ENCODE measurements around the gene COX20. TPM values are rescaled to one million over a fixed set of nuclear protein-coding genes. Genes with fewer than 3 reads are reported as not detected.

COX20 gene
- total and polyA plus RNA-seq, 10 of the 15 experiments (the other 5 are each of a cell fraction or from before 2014, with no cell fraction given), result 22.8 to 112 (median 52.7) TPM

DNA sequence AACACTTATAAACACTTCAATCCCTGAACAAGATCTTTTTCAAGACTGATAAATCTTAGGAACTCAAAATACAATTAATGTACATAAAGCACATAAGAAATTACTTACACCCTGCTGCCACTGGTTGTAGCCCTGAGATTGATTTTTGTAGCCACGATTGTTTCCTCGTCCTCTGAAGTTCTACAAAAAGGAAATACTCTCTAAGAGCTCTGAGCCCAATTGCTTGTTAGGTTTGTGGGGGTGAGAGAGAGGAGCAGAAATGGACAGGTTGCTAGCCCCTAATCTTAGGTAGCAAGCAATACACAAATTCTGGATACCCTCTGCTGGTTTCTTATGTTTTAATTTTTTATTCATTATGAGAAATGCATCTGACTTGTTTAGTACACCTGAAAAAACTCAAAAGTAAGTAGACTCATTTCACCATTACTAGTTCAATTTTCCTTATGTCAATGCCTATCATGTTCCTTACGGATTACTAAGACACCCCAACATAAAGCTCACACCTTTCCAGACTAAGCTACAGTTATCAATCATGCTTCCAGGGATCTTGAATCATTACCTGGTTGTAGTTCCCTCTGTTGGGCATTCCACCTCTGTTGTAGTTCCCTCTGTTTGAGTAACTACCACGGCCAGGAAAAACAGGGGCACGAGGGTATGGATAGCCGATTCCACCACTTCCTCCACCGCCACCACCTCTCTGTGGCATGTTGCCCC, 19.6 kb downstream of the COX20 start:
- ChIA-PET RAD21 (ENCODE audit: unreplicated experiment) (interaction anchor here (1.0 to 2.2 kb wide), 5 partner anchors 15 to 252 kb away, joined by 3 to 10 read pairs (median 5); no protein-coding TSS in a partner anchor), SMC1A (ENCODE audit: uncharacterized antibody, unreplicated experiment) (interaction anchor here (0.9 to 18.4 kb wide), 6 partner anchors 15 to 188 kb away, joined by 3 to 360 read pairs (median 5); partner anchors contain the start of gene COX20), POLR2A (interaction anchor here (1.3 to 21.2 kb wide), 2 partner anchors 8 to 15 kb away, joined by 3 to 350 read pairs; partner anchors contain the start of gene COX20), CTCF (interaction anchor here (0.7 to 2.7 kb wide), 8 partner anchors 8 to 200 kb away, joined by 3 to 11 read pairs (median 4); partner anchors contain the start of gene HNRNPU)
- Histone ChIP-seq H3K4me1 (ENCODE audit: control insufficient read depth, insufficient read depth, low read length) (no peaks in the 10 kb centered on the region), H3K27ac (ENCODE audit: control insufficient read depth, insufficient read depth) (no peak overlapping the region), H4K20me1 (ENCODE audit: control insufficient read depth, insufficient read depth) (no peaks in the 10 kb centered on the region; the same call in 1 of the 2 replicates), H3K9ac (ENCODE audit: control insufficient read depth, insufficient read depth, low read length) (no peak overlapping the region), H3K27me3 (replicated peaks in 1 of 2; ENCODE audit: control insufficient read depth in 2 of 2, insufficient read depth in 2 of 2, low read length in 1 of 2) (no peaks in the 10 kb centered on the region), H3K9me3 (replicated peaks; ENCODE audit: control insufficient read depth, insufficient read depth, low read length) (no peaks in the 10 kb centered on the region), H2AFZ (ENCODE audit: control insufficient read depth, low read depth, low read length) (no peak overlapping the region), H3K4me3 (no peak overlapping the region), H3K79me2 (ENCODE audit: control insufficient read depth, insufficient read depth, low read length) (peaks cover 66% of the 10 kb centered on the region), H3K36me3 (ENCODE audit: control insufficient read depth in 2 of 2, insufficient read depth in 2 of 2, low read length in 1 of 2) (peaks cover 7 to 61% of the 10 kb centered on the region in 2 experiments), H3K4me2 (ENCODE audit: control insufficient read depth, insufficient read depth) (peak overlapping the region; percentile 37)
- DNase-seq (ENCODE audit: low read depth, low spot score) (no peak), ATAC-seq (peak; percentile 6), FAIRE-seq (no peak)
- TF ChIP-seq FOXK2 (IDR thresholded peaks at IDR 0.05) (no peak), ZSCAN29 (IDR thresholded peaks at IDR 0.05) (no peak), SMAD5 (IDR thresholded peaks at IDR 0.05; ENCODE audit: low read depth) (no peak), POLR2AphosphoS5 (IDR thresholded peaks at IDR 0.05; ENCODE audit: low read length) (0 out of 2 replicates have a peak, but pooled peaks have one; percentile 29), TCF3 (IDR thresholded peaks at IDR 0.05; ENCODE audit: borderline replicate concordance, insufficient read depth, low read depth, low read length) (no peak), NFYA (IDR thresholded peaks at IDR 0.05; ENCODE audit: borderline replicate concordance, low read depth, low read length) (no peak), IRF4 (IDR thresholded peaks at IDR 0.05; ENCODE audit: low read depth, low read length) (no peak)
- TF ChIP-seq, protein P1, sequence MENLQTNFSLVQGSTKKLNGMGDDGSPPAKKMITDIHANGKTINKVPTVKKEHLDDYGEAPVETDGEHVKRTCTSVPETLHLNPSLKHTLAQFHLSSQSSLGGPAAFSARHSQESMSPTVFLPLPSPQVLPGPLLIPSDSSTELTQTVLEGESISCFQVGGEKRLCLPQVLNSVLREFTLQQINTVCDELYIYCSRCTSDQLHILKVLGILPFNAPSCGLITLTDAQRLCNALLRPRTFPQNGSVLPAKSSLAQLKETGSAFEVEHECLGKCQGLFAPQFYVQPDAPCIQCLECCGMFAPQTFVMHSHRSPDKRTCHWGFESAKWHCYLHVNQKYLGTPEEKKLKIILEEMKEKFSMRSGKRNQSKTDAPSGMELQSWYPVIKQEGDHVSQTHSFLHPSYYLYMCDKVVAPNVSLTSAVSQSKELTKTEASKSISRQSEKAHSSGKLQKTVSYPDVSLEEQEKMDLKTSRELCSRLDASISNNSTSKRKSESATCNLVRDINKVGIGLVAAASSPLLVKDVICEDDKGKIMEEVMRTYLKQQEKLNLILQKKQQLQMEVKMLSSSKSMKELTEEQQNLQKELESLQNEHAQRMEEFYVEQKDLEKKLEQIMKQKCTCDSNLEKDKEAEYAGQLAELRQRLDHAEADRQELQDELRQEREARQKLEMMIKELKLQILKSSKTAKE (IDR thresholded peaks at IDR 0.05; ENCODE audit: low read depth, poor library complexity, severe bottlenecking), result no peak
- TF ChIP-seq, protein P2, sequence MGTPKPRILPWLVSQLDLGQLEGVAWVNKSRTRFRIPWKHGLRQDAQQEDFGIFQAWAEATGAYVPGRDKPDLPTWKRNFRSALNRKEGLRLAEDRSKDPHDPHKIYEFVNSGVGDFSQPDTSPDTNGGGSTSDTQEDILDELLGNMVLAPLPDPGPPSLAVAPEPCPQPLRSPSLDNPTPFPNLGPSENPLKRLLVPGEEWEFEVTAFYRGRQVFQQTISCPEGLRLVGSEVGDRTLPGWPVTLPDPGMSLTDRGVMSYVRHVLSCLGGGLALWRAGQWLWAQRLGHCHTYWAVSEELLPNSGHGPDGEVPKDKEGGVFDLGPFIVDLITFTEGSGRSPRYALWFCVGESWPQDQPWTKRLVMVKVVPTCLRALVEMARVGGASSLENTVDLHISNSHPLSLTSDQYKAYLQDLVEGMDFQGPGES (IDR thresholded peaks at IDR 0.05), result no peak
- no TSS peak for BruUV-seq (replicated peaks)
- intact Hi-C loops (cut with micrococcal nuclease; ENCODE audit: unreplicated experiment), result no loop called here
- 79% methylated on average over 7 of the region's 7 CpGs for WGBS (ENCODE audit: insufficient coverage, insufficient replicate concordance, low lambda C conversion rate, missing lambda C conversion rate)
- in situ Hi-C loops (cut with MboI), result no loop called here
